GM19397 (cell line): ENCODE results near the gene BICD1.

Experiments used
- ATAC-seq: cut with Tn5 transposase; IDR thresholded peaks from one replicate; pipeline ENCODE4 v1.9.1; 2021; ENCODE audit warnings: mild to moderate bottlenecking, moderate library complexity; ENCODE audit not compliant: unreplicated experiment

The BICD1 gene

DNA sequence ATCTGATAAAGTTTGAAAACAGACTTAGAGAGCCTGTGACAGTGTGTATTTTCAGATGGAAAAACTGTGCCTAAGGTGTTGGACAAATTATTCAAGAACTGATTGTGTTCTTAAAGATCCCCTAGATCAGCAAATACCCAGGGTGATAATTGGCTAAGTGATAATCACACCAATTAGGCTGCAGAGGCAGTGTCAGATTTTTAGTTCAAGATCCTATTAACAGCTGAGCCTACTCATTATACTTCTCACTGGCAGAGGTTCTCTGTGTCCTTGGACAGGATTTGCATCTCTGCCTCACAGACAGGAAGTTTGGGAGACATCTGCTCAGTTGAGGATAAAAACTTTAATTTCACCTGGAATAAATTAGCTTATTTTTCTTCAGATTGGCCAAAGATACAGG, 288.4 kb downstream of the BICD1 start:
- no peak for ATAC-seq

DNA sequence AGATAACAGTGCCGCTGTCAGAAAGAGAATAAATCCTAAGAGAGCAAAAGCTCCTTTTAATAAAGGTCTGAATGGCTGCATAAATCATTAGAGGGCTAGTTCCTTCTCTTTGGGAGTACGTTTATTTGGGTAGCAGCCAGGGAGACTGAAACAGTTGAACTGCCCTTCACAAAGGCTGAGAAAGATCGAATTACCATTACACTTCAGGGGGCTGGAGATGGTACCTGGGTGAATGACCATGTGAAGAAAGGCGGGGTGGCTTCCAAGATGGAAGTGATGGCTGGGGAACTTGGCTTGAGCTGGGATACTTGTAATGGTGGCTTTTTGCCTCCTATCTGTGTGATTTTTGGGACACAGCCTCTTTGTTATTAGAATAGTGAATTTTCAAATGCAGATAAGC, 291.0 kb downstream of the BICD1 start:
- ATAC-seq, result no peak

DNA sequence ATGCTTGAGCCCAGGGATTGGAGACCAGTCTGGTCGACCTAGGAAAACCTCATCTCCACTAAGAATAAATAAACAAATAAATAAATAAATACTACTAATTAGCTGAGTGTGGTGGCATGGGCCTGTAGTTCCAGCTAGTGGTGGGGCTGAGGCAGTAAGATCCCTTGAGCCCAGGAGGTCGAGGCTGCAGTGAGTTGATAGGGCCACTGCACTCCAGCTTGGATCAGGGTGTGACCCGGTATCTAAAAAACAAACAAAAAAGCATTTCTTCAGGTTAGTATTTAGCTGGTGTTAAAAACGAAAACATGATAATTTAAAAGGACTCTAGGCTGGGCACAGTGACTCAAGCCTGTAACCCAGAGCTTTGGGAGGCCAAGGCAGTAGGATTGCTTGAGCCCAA, 291.5 kb downstream of the BICD1 start:
- ATAC-seq, result no peak

DNA sequence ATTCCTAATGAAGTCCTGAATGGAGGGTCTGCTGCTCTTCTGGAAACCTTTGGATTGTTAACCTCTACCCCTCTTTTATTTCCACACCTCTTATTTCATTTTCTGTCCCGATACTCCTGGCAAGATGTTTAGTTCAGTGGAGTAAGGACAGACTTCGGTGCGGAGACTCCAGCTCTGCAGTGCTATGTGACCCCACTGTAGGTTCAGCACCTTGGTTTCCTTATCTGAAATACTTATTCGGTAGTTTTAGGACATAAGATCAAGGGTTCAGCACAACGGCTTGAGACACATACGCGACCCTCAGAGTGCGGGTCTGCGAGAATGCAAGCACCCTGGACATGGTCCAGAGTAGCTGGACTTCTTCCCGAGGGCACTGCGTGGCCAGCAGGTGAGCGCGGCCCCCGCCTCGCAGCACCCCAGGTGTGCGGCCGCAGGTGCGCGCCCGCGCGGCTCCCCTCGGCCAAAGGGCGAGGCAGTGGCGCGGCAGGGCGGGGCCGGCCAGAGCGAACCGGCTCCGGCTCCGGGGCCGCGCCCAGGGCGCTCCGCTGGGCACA, 292.2 kb downstream of the BICD1 start:
- peak; percentile 4 for ATAC-seq

DNA sequence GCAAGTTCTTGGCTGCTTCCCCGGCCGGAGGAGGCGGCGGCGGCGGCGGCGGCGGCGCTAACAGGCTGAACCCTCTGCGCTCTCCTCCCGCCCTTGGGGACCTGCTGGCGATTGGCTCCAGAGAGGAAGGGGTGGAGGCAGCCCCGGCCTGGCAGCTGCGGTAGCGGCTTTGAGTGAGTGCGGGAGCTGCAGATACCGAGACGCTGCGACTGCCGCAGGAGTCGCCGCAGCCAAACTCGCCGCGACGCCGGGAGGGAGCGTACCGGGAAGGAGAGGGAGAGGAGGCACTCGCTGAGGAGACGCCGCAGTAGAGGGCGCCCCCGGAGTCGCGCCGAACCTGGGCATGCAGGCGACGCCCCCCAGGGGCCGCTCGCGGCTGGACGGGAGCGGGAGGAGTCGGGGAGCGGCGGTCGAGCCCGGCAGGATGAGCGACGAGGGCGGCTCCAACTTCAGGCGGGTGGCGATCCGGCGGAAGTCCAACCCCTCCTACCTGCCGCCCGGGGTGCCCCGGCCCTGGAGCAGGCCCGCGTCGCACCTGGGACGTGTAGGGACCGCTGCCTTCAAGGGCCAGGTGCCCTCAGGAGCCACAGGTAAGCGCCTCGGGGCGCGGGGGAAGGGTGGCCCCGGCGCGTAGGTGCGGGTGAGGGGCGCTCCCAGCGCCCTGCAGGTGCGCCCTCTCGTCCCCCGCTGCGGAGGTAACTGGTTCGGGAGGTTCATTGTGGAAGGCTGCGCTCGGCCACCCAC, 292.9 kb downstream of the BICD1 start, which contains the start of gene FGD4:
Gene FGD4, plus strand, starts transcription at position 189 of the 744 bp plus-strand sequence.
- ATAC-seq, result peak; percentile 90

DNA sequence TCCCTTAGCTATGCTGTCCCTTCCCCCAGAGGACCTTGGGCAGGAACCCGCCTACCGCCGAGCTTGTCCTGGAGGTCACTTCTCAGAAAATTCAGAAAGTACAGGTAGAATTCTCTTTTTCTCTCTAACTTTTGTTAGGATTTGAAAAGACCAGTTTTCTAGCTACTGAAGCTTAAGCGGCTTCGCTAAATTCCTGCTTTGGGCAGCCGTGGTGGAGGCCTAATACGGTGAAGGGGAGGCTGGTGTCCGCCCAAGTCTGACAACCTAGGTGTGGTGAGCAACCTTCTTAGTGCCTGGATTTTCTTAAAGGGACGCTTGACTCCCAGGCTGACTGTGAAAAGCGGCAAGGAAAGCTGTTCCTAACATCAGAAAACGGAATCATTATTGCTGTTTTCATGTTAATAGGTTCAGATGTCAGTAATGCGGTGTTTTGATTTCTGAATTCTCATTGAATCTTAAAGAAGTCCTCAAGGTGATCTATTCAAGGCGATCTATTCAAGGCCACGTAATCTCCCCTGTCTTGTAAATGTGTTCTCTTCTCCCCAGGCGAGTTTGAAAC, 293.5 kb downstream of the BICD1 start:
- ATAC-seq, result no peak

DNA sequence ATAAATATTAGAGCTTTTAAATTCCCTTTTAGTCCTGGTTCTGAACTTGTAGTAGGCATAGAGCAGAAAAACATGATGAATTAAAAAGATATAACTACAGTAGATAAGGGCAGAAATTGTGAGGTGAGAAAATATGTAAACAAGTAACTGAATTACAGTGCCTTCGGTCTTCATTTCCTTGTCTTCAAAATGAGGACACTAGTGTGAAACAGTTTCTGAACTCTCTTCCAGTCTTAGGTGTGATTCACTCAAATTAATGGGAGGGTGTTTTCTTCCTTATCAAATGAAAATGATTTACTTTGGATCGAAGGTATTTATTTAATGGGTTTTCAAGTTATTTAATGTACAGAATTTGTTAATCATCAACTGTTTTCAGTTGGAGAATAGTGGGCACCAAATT, 294.2 kb downstream of the BICD1 start:
- no peak for ATAC-seq

DNA sequence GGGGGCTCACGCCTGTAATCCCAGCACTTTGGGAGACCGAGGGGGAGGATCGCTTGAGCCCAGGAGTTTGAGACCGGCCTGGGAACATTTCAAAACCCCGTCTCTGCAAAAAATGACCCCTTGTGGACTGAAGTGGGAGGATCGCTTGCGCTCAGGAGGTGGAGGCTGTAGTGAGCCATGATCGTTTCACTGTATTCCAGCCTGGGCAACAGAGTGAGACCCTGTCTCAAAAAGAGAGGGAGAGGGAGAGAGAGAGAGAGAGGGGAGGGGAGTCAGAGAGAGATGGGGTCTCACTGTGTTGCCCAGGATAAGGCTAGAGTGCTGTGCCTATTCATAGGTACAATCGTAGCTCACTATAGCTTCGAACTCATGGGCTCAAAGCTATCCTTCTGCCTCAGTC, 295.5 kb downstream of the BICD1 start:
- ATAC-seq, result no peak

DNA sequence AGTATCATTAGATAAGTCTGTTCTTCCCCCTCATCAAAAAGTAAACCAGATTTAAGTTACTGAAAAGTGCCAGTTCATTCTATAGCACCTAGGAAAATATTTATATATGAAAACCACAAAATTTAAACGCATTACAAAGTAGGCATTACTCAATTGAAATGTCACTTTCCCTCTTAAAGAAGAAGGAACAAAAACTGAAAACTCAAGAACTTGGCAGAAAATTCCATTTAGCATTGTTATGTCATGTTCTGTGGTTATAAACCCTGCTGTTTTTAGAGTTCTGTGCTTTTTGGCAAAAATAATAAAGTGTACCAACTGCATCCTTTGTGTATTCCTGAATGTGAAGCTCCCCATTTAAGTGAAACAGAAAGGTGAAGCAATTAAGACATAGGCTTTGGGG, 296.3 kb downstream of the BICD1 start:
- no peak for ATAC-seq

DNA sequence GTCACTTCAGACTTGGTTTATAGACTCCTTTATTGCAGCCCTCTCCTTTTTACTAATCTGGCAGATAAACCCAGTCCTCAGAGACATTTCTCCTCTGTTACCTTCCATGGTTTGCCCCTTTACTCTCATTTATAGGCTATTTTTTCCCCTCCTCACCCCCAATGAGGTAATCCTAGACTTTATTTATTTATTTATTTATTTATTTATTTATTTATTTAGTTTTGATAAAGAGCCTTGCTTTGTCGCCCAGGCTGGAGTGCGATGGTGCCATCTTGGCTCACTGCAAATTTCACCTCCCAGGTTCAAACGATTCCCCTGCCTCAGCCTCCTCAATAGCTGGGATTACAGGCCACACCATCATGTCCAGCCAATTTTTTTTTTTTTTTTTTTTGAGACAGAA, 301.1 kb downstream of the BICD1 start:
- ATAC-seq, result no peak

DNA sequence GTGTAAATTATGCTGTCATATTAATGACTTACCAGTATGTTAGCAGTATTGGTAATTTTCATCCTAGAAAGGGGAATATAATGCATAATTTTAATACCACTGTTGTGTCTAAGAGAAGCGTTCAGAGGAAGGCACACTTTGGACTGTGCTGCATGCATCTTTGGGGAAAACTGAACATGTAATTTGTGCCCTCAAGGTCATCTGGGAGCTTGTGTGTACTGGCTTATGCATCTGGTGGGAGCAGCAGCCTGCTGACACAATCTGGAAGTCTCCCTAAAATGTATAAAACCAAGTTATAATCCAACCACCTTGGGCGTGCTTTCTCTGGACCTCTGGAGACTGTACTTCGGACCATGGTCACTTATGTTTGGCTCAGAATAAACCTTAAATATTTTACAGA, 306.8 kb downstream of the BICD1 start:
- no peak for ATAC-seq

DNA sequence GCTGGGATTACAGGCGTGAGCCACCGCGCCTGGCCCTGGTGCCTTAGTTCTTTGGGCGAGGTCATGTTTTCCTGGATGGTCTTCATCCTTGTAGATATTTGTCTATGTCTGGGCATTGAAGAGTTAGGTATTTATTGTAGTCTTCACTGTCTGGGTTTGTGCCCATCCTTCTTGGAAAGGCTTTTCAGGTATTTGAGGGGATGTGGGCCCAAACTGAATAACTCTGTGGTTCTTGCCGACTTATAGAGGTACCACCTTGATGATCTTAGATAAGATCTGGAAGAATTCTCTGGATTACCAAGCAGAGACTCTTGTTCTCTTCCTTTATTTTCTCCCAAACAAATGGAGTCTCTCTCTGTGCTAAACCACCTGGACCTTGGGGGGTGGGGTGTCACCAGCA, 311.6 kb downstream of the BICD1 start:
- no peak for ATAC-seq

DNA sequence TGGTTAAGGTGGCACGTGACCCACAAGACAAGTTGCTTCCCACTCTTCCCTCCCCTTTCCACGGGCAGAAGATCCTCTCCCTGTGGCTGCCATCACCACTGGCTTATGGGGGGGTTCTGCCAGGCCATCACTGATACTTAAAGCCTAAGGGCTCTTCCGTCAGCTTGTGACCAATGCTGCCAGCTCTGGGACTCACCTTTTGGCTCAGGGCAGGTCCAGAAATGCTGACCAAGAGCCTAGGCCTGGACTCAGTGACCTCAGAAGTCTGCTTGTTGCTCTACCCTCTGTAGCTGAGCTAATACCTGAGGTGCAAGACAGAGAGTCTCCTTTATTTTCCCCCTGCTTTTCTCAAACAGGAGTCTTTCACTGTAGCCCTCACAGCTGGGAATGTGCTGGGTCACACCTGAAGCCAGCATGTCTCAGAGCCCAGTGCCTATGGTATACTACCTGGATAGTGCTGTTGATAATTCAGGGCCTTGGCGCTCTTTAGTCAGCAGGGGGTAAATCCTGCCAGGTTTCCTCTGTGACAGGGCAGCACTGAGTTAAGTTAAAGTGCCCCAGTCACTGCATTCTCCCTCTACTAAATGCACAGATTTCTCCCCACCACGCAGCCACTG, 312.4 kb downstream of the BICD1 start:
- no peak for ATAC-seq

DNA sequence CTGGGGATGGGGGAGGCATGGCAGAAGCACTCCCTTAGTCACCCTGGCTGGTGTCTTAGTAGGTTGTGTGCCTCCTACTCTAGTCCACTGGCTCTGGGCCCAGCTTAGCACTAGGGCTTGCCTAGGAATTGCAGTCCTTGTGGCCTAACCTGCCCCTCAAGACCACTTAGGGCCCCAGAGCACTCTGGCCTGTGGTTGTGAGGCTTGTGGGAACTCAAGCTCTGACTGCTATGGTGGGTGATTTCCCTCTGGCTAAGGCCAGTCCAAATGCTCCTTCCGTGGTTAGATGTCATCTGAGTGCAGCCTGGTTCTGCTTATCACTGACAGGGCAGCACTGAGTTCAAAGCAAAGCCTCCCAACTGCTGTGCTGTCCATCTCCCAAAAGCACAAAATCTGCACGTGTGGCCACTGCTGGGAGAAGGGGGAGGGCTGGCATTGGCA, 312.9 kb downstream of the BICD1 start:
- no peak for ATAC-seq

DNA sequence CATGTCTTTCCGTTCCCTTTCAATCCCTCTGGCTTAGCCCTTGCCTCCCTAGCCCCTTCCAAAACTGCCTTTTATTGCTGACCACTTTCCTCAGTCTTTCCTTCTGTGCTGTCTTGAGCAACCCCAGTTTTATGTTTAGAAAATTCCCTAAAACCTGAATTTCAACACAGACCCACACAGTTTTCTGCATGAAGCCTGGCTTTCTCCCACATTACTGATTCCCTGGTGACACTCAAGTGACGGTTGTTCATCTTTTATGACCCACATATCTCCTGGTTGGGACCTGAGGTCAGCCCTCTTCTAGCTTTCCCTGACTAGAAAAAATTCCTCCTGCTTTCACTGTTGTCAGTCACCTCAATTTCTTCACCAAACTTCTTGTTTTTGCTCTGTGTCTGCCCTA, 313.7 kb downstream of the BICD1 start:
- no peak for ATAC-seq

DNA sequence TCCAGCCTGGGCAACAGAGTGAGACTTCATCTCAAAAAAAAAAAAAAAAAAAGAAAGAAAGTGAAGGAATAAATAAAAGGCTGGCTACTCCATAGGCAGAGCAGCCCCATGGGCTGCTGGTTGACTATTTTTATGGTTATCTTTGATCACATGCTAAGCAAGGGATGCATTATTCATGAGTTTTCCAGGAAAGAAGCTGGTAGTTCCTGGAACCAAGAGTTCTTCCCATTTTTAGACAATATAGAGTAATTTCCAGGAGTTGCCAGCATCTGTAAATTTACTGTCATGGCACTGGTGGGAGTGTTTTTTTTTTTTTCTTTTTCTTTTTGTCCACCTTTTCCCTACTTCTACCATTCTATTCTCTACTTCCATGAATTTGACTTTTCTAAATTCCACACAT, 316.9 kb downstream of the BICD1 start:
- ATAC-seq, result no peak

DNA sequence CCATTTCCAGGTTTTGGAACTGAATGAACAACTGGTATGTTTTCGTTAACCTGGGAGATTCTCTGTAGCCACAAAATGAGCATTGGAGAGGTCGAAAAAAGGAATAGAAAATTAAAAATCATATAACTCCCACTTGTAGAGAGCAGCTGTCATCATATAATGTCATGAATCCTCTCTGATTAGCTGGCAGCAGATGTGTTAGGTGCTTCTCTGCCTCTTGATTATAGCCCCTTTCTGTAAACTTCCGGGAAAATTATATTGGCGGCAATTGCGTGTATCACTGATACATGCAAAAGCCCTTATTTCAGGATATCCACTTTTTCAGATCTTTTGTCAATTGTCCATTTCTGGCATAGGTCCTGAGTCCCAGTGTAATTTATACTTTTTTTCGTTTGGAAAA, 324.4 kb downstream of the BICD1 start:
- ATAC-seq, result no peak
